IMR-90 (cell line): Measurements from ENCODE around the gene INMT. TPM values are rescaled to one million over a fixed set of nuclear protein-coding genes. Genes with fewer than 3 reads are reported as not detected.

ENCODE experiments used
- ATAC-seq: fragments of 200-7000 bp; cut with Tn5 transposase; 2 replicates; pipeline ENCODE4 v1.9.1; 2020; ENCODE audit warnings: low read depth, mild to moderate bottlenecking, moderate library complexity
- BruUV-seq: library from RNA; stranded (reverse); fragments of 400-500 nt; replicated peaks from 2 replicates; lab custom pipeline; 2021; lab: Mats Ljungman, UMichigan
- CTCF ChIA-PET: fragments of 300-600 bp; formaldehyde crosslinking; extraction: SDS; loops from one replicate; lab custom pipeline; 2021; ENCODE audit warnings: antibody characterized with exemption; lab: Yijun Ruan, JAX
- POLR2A ChIA-PET: fragments of 300-600 bp; sonication (Branson Sonifier 250); formaldehyde crosslinking; loops from one replicate; lab custom pipeline; 2022; ENCODE audit warnings: antibody characterized with exemption; ENCODE audit not compliant: unreplicated experiment; lab: Charles Lee
- DNase-seq: peaks from one replicate; pipeline ENCODE4 v3.0.0; 2013
- H2AFZ ChIP-seq: replicated peaks from 2 replicates; pipeline ENCODE3; 2013; ENCODE audit warnings: low read length, mild to moderate bottlenecking; ENCODE audit not compliant: poor library complexity
- H2AK5ac ChIP-seq: 2 replicates; pipeline ENCODE4 v1.6.1; 2013; ENCODE audit warnings: low read depth, low read length, inconsistent platforms
- H2AK9ac ChIP-seq: replicated peaks from 2 replicates; pipeline ENCODE3; 2013; ENCODE audit warnings: mild to moderate bottlenecking, low read depth, low read length, moderate library complexity; ENCODE audit not compliant: poor library complexity
- H2BK120ac ChIP-seq: 2 replicates; pipeline ENCODE4 v1.6.1; 2013; ENCODE audit warnings: low read depth, low read length, inconsistent platforms
- H2BK15ac ChIP-seq: 3 replicates; pipeline ENCODE4 v1.6.1; 2013; ENCODE audit warnings: low read depth, low read length, inconsistent platforms
- H2BK20ac ChIP-seq: 2 replicates; pipeline ENCODE4 v1.6.1; 2013; ENCODE audit warnings: low read depth, mild to moderate bottlenecking, inconsistent platforms, low read length, moderate library complexity
- H2BK5ac ChIP-seq: 2 replicates; pipeline ENCODE4 v1.6.1; 2013; ENCODE audit warnings: mild to moderate bottlenecking, low read depth, low read length, inconsistent platforms; ENCODE audit not compliant: poor library complexity, severe bottlenecking
- H3K14ac ChIP-seq: replicated peaks from 2 replicates; pipeline ENCODE4 v1.6.1; 2013; ENCODE audit warnings: low read depth, low read length, inconsistent platforms
- H3K18ac ChIP-seq: 2 replicates; pipeline ENCODE4 v1.6.1; 2013; ENCODE audit warnings: low read depth, low read length, control low read depth
- H3K23ac ChIP-seq: 2 replicates; pipeline ENCODE4 v1.6.1; 2013; ENCODE audit warnings: low read depth, low read length, inconsistent platforms
- H3K27ac ChIP-seq: 2 replicates; pipeline ENCODE4 v1.5.1; 2013; ENCODE audit warnings: mild to moderate bottlenecking, control low read depth, low read length; ENCODE audit not compliant: insufficient read depth
- H3K27me3 ChIP-seq: 2 replicates; pipeline ENCODE4 v1.6.1; 2013; ENCODE audit warnings: low read length; ENCODE audit not compliant: control insufficient read depth, insufficient read depth
- H3K36me3 ChIP-seq: 2 replicates; pipeline ENCODE4 v1.6.1; 2013; ENCODE audit warnings: low read length, mixed read lengths; ENCODE audit not compliant: control insufficient read depth, insufficient read depth
- H3K4ac ChIP-seq: 2 replicates; pipeline ENCODE4 v1.6.1; 2013; ENCODE audit warnings: low read depth, low read length, inconsistent platforms
- H3K4me1 ChIP-seq: 2 replicates; pipeline ENCODE4 v1.6.1; 2013; ENCODE audit warnings: low read length, mixed read lengths; ENCODE audit not compliant: control insufficient read depth, insufficient read depth
- H3K4me2 ChIP-seq: 2 replicates; pipeline ENCODE4 v1.6.1; 2013; ENCODE audit warnings: low read depth, mild to moderate bottlenecking, control low read depth, low read length, moderate library complexity
- H3K4me3 ChIP-seq: 2 replicates; pipeline ENCODE4 v1.5.1; 2013; ENCODE audit warnings: low read depth, mild to moderate bottlenecking, control low read depth, low read length, moderate library complexity; ENCODE audit not compliant: insufficient read depth
- H3K56ac ChIP-seq: 2 replicates; pipeline ENCODE4 v1.6.1; 2013; ENCODE audit warnings: low read length, inconsistent platforms; ENCODE audit not compliant: insufficient read depth; ENCODE audit errors: extremely low read depth
- H3K79me1 ChIP-seq, 2 experiments: 2 replicates each; pipeline ENCODE4 v1.6.1; 2013; ENCODE audit warnings: low read length in 2 of 2, inconsistent platforms in 1 of 2, low read depth in 1 of 2
- H3K9ac ChIP-seq: 2 replicates; pipeline ENCODE4 v1.6.1; 2013; ENCODE audit warnings: low read depth, low read length, control low read depth
- H3K9me1 ChIP-seq: 2 replicates; pipeline ENCODE4 v1.6.1; 2013; ENCODE audit warnings: low read length, inconsistent platforms; ENCODE audit not compliant: insufficient read depth
- H3K9me3 ChIP-seq: 2 replicates; pipeline ENCODE4 v1.6.1; 2013; ENCODE audit warnings: low read length; ENCODE audit not compliant: control insufficient read depth, insufficient read depth
- H4K20me1 ChIP-seq: 2 replicates; pipeline ENCODE4 v1.6.1; 2013; ENCODE audit warnings: low read length, inconsistent platforms; ENCODE audit not compliant: insufficient read depth
- H4K5ac ChIP-seq: 2 replicates; pipeline ENCODE4 v1.6.1; 2013; ENCODE audit warnings: mild to moderate bottlenecking, low read depth, low read length, control low read depth
- H4K8ac ChIP-seq, 2 experiments: 2 replicates each; pipeline ENCODE4 v1.6.1; 2013; ENCODE audit warnings: low read depth in 2 of 2, low read length in 2 of 2, control low read depth in 1 of 2, inconsistent platforms in 1 of 2
- H4K91ac ChIP-seq: 2 replicates; pipeline ENCODE4 v1.6.1; 2013; ENCODE audit warnings: low read depth, low read length, inconsistent platforms; ENCODE audit not compliant: insufficient read depth
- CEBPB ChIP-seq: IDR thresholded peaks from 2 replicates; pipeline ENCODE4 v1.6.1; 2012; ENCODE audit warnings: low read depth, low read length, improper control_type of control experiment
- CHD1 ChIP-seq: IDR thresholded peaks from 2 replicates; pipeline ENCODE4 v1.6.1; 2012; ENCODE audit warnings: low read depth, low read length, improper control_type of control experiment
- ELK1 ChIP-seq: fragments of 150-350 bp; IDR thresholded peaks from 2 replicates; pipeline ENCODE4 v1.6.1; 2016; ENCODE audit warnings: low read depth, mild to moderate bottlenecking, low read length, moderate library complexity, borderline replicate concordance
- FOS ChIP-seq: fragments of 150-350 bp; IDR thresholded peaks from 2 replicates; pipeline ENCODE4 v1.6.1; 2016; ENCODE audit warnings: low read depth, low read length
- MAZ ChIP-seq: IDR thresholded peaks from 2 replicates; pipeline ENCODE4 v1.6.1; 2012; ENCODE audit warnings: low read depth, mild to moderate bottlenecking, low read length, improper control_type of control experiment, moderate library complexity, borderline replicate concordance
- MXI1 ChIP-seq: IDR thresholded peaks from 2 replicates; pipeline ENCODE4 v1.6.1; 2012; ENCODE audit warnings: low read depth, mild to moderate bottlenecking, low read length, moderate library complexity, borderline replicate concordance
- NFE2L2 ChIP-seq: fragments of 150-350 bp; IDR thresholded peaks from 2 replicates; pipeline ENCODE4 v1.6.1; 2016; ENCODE audit warnings: low read depth, mild to moderate bottlenecking, low read length
- RAD21 ChIP-seq: IDR thresholded peaks from 2 replicates; pipeline ENCODE4 v1.6.1; 2012; ENCODE audit warnings: low read length, improper control_type of control experiment
- RFX5 ChIP-seq: IDR thresholded peaks from 2 replicates; pipeline ENCODE4 v1.8.0; 2012; ENCODE audit warnings: low read depth, mild to moderate bottlenecking, low read length, moderate library complexity
- SMC3 ChIP-seq: fragments of 150-350 bp; IDR thresholded peaks from 2 replicates; pipeline ENCODE4 v1.6.1; 2016; ENCODE audit warnings: low read depth, mild to moderate bottlenecking, antibody characterized with exemption, low read length, moderate library complexity
- WGBS, 2 experiments: methylation state at CpG; one replicate each; pipeline versions ENCODE4 v1.1.5 to v1.1.7; 2013; ENCODE audit warnings: missing lambda C conversion rate in 2 of 2; ENCODE audit not compliant: insufficient read length in 1 of 2; ENCODE audit errors: extremely low coverage in 2 of 2; 5-methylcytosine and 5-hydroxymethylcytosine counted together
- dilution Hi-C: fragments of 300-500 bp; cut with HindIII; formaldehyde crosslinking; loops from one replicate; pipeline ENCODE4 v1.14.3; 2018; ENCODE audit warnings: low sequenced_read_pairs; ENCODE audit not compliant: unreplicated experiment
- in situ Hi-C: fragments of 300-500 bp; cut with MboI; formaldehyde crosslinking; loops from 3 replicates; pipeline ENCODE4 v1.14.3; 2019; ENCODE audit warnings: low sequenced_read_pairs, inconsistent platforms, mixed read lengths
- intact Hi-C: fragments of 100-400 bp; cut with micrococcal nuclease; formaldehyde crosslinking; loops from 2 replicates; pipeline ENCODE4 v1.10.0; 2022
- polyA plus RNA-seq, 3 experiments: library from polyadenylated mRNA; depleted of rRNA; stranded (reverse); fragments of >200 nt; gene quantifications; 2 replicates each; pipeline ENCODE4 v1.2.3, GENCODE V29; 2012; ENCODE audit warnings: low replicate concordance in 1 of 3
- total RNA-seq: library from RNA; depleted of rRNA; stranded (reverse); fragments of >200 nt; gene quantifications from 2 replicates; pipeline ENCODE4 v1.2.3, GENCODE V29; 2012
- TF ChIP-seq, protein P1 (sequence below): fragments of 150-350 bp; IDR thresholded peaks from 2 replicates; pipeline ENCODE4 v1.6.1; 2017; ENCODE audit warnings: mild to moderate bottlenecking, antibody characterized with exemption, low read length, low read depth

The INMT gene
- total and polyA plus RNA-seq, 2 of the 4 experiments (the other 2 are of a cell fraction), result 0.39 to 2.2 TPM

DNA sequence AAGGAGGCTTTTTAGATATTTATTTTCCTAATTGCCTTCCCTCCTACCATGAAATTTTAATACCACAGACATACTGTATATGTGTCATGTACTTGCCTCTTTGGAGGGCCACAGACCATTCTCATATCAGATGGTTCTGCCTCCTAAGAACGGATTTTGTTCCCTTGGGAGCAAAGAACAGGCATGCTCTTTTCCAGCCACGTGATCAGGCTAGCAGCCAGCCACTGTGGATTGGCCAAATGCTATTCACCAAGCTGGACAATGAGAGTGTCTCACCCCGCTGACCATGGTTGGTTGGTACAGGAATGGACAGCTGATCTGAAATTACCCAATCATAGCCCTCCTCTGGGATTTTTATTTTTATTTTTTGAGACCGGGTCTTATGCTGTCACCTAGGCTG lies 48.2 kb upstream of the INMT start:
- WGBS, 2 experiments, result no CpG with 5 or more reads among the region's 4 CpGs
- H3K56ac ChIP-seq, result no peak overlapping the region
- H3K27me3 ChIP-seq, result peaks cover 52% of the 10 kb centered on the region
- no peak for ATAC-seq
- H3K9me1 ChIP-seq, result no peaks in the 10 kb centered on the region
- no peak overlapping the region for H2BK20ac ChIP-seq
- H3K4me2 ChIP-seq, result no peak overlapping the region
- no peaks in the 10 kb centered on the region for H4K20me1 ChIP-seq
- no peak overlapping the region for H4K5ac ChIP-seq
- no peaks in the 10 kb centered on the region for H3K9me3 ChIP-seq
- intact Hi-C loops (no loop called here), in situ Hi-C loops (no loop called here), dilution Hi-C loops (no loop called here)
- H3K14ac ChIP-seq, result no peak overlapping the region
- H3K9ac ChIP-seq, result no peak overlapping the region
- POLR2A ChIA-PET, result no interaction called here
- H4K91ac ChIP-seq, result no peak overlapping the region
- H3K79me1 ChIP-seq, result no peaks in the 10 kb centered on the region
- no peaks in the 10 kb centered on the region for H3K4me1 ChIP-seq
- no peak overlapping the region for H3K23ac ChIP-seq
- no peak for DNase-seq
- no peak overlapping the region for H4K8ac ChIP-seq
- BruUV-seq, result no TSS peak
- no peaks in the 10 kb centered on the region for H3K36me3 ChIP-seq
- no peak overlapping the region for H2AK9ac ChIP-seq
- no peak overlapping the region for H3K18ac ChIP-seq
- no peak overlapping the region for H2BK15ac ChIP-seq
- CTCF ChIA-PET, result no interaction called here
- no peak overlapping the region for H3K4ac ChIP-seq
- no peak overlapping the region for H3K4me3 ChIP-seq
- no peak overlapping the region for H2AK5ac ChIP-seq
- no peak overlapping the region for H2AFZ ChIP-seq
- no peak overlapping the region for H3K27ac ChIP-seq
- no peak overlapping the region for H2BK120ac ChIP-seq
- TF ChIP-seq FOS, result no peak
- no peak for TF ChIP-seq RAD21
- no peak for TF ChIP-seq SMC3
- TF ChIP-seq NFE2L2, result no peak
- TF ChIP-seq MAZ, result no peak
- TF ChIP-seq RFX5, result no peak
- TF ChIP-seq ELK1, result no peak
- TF ChIP-seq, protein P1, sequence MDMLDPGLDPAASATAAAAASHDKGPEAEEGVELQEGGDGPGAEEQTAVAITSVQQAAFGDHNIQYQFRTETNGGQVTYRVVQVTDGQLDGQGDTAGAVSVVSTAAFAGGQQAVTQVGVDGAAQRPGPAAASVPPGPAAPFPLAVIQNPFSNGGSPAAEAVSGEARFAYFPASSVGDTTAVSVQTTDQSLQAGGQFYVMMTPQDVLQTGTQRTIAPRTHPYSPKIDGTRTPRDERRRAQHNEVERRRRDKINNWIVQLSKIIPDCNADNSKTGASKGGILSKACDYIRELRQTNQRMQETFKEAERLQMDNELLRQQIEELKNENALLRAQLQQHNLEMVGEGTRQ, result no peak
- no peak for TF ChIP-seq CEBPB
- no peak for TF ChIP-seq MXI1
- TF ChIP-seq CHD1, result no peak
- H2BK5ac ChIP-seq, result no peak overlapping the region
